Central memory CD8-positive, alpha-beta T cell (primary cell): ENCODE data around the gene SLC49A3.
"Not testable (repeated sequence)": the region's sequence is repeated elsewhere in the genome, so short reads cannot be mapped to it uniquely, and the experiment has no call there.

Experiments used
- ATAC-seq: fragments of 150-1000 bp; cut with Tn5 transposase; replicated peaks from 2 replicates; pipeline ENCODE4 v1.10.0; 2022; ENCODE audit warnings: mild to moderate bottlenecking, moderate FRiP score, moderate number of reproducible peaks; ENCODE audit not compliant: poor library complexity, severe bottlenecking; ENCODE audit errors: extremely low read depth
- DNase-seq, 2 donors: peaks; one replicate each; pipeline ENCODE4 v3.0.0; 2021; ENCODE audit warnings: low spot score in 2 of 2
- H3K27ac Mint-ChIP-seq: one replicate; pipeline ENCODE4 v1.8.0; 2022; ENCODE audit warnings: low read depth, mild to moderate bottlenecking, moderate library complexity, mixed read lengths
- H3K27me3 Mint-ChIP-seq: one replicate; pipeline ENCODE4 v1.8.0; 2022; ENCODE audit warnings: mixed read lengths
- H3K36me3 Mint-ChIP-seq: one replicate; pipeline ENCODE4 v1.8.0; 2022; ENCODE audit warnings: mild to moderate bottlenecking, moderate library complexity, mixed read lengths; ENCODE audit not compliant: insufficient read depth
- H3K4me1 Mint-ChIP-seq: one replicate; pipeline ENCODE4 v1.8.0; 2022; ENCODE audit warnings: mixed read lengths
- H3K4me3 Mint-ChIP-seq: one replicate; pipeline ENCODE4 v1.8.0; 2022; ENCODE audit warnings: mild to moderate bottlenecking, moderate library complexity, mixed read lengths
- H3K9me3 Mint-ChIP-seq: one replicate; pipeline ENCODE4 v1.8.0; 2022; ENCODE audit warnings: mixed read lengths

SLC49A3 gene

DNA sequence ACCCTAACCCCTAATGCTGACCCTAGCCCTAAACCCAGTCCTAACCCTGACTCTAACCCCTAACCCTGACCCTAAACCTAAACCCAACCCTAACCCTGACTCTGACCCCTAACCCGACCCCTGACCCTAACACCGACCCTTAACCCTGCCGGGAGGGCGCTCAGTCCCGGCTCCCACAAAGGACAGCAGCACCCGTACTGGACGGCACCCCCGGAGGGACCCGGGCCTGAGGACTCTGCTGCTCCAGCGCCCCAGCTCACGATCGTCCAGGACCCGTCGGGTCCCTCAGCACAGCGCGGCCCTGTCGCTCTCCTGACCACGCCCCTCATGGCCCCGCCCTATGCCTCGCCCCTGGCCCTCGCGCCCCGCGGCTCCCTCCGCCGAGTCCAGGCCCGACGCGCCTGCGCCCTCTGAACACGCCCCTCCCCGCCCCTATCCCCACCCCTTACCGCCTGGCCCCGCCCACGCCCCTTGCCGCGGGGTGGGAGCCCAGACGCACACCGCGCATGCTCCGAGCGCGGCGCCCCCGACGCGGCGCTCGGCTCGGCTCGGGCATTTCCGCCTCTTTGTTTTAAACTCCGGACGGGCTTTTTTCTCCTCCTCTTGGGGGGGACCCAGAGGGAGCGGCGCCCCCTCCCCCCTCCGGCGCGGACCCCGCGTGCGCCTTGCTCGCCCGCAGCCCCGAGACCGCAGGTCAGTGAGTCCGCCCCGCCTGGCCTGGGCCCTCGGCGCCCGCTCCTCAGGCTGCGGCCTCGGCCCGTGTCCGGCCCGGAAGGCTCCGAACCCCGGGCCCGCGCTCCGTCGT is 16.5 kb upstream of the SLC49A3 start, which contains the start of gene PCGF3:
Gene PCGF3 (plus strand): TSS at position 555 of the 805 bp plus-strand sequence. CDS start 27,849 bp downstream, outside the sequence.
- peak within 1 kb of the TSS; percentile 76 for H3K27ac Mint-ChIP-seq
- ATAC-seq: peak; percentile 90
- peak within 1 kb of the TSS; percentile 80 for H3K4me3 Mint-ChIP-seq

DNA sequence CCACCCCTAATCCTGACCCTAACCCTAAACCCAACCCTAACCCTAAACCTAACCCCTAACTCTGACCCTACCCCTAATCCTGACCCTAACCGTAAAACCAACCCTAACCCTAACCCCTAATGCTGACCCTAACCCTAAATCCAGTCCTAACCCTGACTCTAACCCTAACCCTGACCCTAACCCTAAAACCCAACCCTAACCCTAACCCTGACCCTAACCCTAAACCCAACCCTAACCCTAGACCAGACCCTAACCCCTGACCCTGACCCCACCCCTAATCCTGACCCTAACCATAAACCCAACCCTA is 16.0 kb upstream of the SLC49A3 start:
- no peak for ATAC-seq
- peak overlapping the region; percentile 76 for H3K27ac Mint-ChIP-seq

More for the DNA sequence above, 16.5 kb upstream of the SLC49A3 start, which contains the start of gene PCGF3:
- peak; percentile 89 to 92 for DNase-seq
- Mint-ChIP-seq H3K36me3 (peaks cover 4% of the 10 kb centered on the region), H3K4me1 (peaks cover 25% of the 10 kb centered on the region), H3K27me3 (no peaks in the 10 kb centered on the region), H3K9me3 (no peaks in the 10 kb centered on the region)

DNA sequence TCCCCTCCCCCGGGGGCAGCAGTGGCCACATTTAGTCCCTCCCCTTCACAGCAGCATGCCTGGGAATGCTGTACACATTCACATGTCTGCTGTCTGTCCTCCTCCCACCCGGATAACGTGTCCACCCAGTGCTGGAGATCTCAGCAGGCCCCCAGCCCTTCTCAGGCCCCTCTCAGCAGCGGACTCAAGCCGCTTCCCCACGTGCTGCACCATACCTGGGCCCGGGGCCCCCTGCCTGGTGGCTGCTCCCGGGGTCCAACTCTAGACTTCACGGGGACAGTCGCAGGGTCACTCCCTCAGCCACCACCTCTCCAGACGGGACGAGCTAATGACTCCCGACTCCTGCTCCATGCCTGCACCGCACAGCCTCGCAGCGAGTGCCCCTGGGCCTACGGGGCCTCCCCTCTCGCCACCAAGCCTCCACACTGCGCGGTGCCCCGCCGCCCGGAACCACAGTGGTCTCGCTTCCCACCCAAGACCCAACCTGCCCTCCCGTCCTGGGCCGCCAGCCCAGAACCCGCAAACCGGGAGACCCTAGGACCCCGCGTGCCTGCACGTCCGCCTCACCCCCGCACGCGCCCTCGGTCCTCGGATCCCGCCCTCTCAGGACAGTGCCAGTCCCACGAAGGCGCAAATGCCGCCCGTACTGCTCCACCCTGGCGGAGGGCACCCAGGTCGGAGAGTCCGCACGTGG is 15.4 kb upstream of the SLC49A3 start:
- no peaks in the 10 kb centered on the region for H3K27me3 Mint-ChIP-seq
- DNase-seq (no peak), ATAC-seq (no peak)
- H3K4me3 Mint-ChIP-seq: peak overlapping the region; percentile 80
- H3K4me1 Mint-ChIP-seq: peaks cover 18% of the 10 kb centered on the region
- H3K36me3 Mint-ChIP-seq: peaks cover 5% of the 10 kb centered on the region
- H3K9me3 Mint-ChIP-seq: no peaks in the 10 kb centered on the region
- H3K27ac Mint-ChIP-seq: peak overlapping the region; percentile 76

More for the DNA sequence above, 16.0 kb upstream of the SLC49A3 start:
- Mint-ChIP-seq H3K9me3 (no peaks in the 10 kb centered on the region), H3K27me3 (no peaks in the 10 kb centered on the region), H3K36me3 (peaks cover 4% of the 10 kb centered on the region), H3K4me1 (peaks cover 19% of the 10 kb centered on the region), H3K4me3 (peak overlapping the region; percentile 80)
- DNase-seq: no peak

DNA sequence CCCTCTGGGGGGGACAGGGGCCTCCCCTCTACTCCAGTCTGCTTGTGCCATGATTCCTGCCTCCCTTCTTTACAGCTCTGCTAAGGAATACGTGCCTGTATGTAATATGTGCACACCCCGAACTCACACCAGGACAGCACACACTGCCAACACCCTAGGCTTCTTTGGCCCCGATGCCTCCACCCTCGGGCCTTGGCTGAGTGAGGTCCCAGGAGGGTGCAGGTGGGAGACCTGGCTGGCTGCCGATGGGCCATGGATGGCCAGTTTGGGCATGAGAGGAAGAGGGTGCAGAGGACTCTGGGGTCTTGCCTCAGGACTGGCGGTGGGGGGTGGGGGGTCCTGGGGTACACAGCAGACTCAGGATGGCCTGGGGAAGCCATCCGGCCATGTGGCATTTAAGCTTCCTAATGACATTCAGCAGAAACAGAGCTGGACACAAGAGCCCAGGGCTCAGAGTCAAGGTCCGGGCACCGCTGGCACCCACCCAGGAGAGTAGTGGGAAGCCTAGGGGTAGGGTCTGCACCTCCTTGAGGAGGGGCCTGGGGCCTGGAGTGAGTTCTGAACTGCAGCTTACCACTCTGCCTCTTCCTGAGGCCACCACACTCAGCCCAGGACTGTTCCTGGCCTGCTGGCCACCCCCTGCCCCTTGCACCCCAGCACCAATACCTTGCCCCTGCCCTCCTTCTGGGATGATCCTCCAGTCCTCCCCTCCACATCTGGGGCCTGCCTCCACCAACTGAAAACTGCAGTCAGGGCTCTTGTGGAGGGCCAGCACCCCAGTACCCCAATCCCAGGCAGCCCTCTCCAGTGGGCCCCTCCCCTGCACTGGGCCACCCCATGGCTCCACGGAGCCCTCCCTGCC is 14.6 kb upstream of the SLC49A3 start:
- H3K4me3 Mint-ChIP-seq: no peak overlapping the region
- H3K27me3 Mint-ChIP-seq: no peaks in the 10 kb centered on the region
- DNase-seq (no peak), ATAC-seq (no peak)
- peaks cover 5% of the 10 kb centered on the region for H3K36me3 Mint-ChIP-seq
- H3K9me3 Mint-ChIP-seq: no peaks in the 10 kb centered on the region
- H3K4me1 Mint-ChIP-seq: peaks cover 13% of the 10 kb centered on the region
- H3K27ac Mint-ChIP-seq: no peak overlapping the region

DNA sequence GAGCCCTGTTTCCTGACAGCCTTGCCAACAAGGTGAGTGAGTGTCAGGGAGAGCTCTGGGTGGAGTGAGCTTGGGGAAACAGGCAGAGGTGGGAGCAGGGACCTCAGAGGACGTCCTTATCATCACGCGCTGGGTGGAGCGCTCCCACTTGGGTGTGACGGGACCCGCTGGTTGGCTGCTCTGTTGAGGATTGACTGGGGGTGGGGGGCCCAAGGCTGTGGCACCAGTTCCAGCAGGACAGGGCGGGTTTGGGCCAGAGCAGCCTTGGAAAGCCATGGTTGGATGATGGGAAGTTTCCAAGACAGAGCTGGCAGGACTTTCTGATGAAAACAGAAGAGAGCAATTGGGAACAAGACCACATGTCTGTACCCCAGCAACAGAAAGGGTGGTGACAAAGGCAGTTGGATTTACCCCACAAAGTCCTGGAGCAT is 13.7 kb upstream of the SLC49A3 start:
- ATAC-seq (no peak), DNase-seq (no peak)
- Mint-ChIP-seq H3K27me3 (no peaks in the 10 kb centered on the region), H3K36me3 (peaks cover 5% of the 10 kb centered on the region), H3K9me3 (no peaks in the 10 kb centered on the region), H3K4me1 (peaks cover 10% of the 10 kb centered on the region), H3K27ac (no peak overlapping the region), H3K4me3 (no peak overlapping the region)

DNA sequence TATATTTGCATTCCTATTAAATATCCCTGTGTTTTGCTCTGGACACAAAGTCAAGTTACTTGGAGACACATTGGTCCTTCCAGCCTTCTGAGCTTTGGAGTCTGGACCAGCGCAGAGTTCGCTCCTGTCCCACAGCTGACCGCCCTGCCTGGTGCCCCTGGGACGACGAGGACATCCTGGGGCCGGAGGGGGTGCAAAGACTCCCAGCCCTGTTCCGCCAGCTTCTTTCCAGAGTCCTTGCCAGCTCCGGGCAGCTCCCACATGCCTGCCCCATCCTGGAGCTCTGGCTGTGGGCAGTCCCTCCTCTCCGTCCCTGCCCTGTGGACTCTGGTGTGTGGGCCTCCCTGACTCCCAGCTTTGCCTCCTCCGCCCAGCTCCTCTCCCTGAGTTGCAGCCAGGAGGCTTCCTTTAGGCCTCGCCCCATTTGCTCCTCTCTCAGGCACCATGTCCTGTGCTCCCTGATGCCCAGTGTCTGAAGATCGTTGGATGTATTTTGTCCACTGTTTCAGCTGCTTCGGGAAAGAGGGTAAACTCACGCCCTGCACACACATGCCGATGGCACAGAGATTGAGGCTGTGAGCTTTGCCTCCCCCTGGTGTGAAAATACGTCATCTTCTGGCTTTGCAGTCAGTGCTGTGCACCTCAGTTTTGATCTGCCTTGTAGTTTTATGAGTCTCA is 11.8 kb upstream of the SLC49A3 start:
- Mint-ChIP-seq H3K9me3 (no peaks in the 10 kb centered on the region), H3K4me3 (no peak overlapping the region), H3K27ac (no peak overlapping the region), H3K27me3 (no peaks in the 10 kb centered on the region), H3K36me3 (peaks cover 5% of the 10 kb centered on the region), H3K4me1 (peaks cover 10% of the 10 kb centered on the region)
- no peak for DNase-seq
- no peak for ATAC-seq

DNA sequence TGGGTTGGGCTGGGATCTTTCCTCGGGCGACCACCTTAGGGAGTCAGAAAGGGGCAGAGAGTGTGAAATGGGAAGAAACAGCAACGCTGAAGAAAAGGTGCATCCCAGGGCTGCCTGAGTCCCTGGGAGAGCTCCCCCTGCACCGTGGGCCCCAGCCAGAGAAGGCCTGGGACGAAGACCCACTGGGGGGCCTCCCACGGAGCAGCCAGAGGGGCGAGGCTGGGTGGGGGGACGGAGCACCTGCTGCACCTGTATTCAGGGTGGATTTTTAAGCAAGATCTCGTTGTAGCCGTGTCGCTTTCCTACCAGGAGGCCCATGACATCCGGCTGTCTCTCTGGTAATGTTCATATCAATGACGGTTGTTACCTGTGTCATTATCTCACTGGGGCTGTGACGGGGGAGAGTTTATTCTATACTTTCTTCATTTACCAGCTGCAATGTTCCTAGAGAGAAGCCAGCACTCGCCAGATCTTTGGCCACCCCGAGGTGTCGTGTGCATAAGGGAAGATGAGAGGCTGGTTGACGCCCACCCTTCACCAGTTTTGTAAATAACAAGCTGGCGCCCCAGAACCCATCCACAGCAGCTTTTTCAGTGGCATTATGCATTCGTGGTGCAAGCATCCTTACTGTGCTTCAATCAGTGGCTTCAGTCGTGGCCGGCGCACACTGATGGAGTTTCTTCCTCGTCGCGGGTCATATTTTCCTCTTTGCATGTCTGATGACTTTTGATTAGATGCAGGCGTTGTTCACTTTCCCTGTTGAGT is 11.0 kb upstream of the SLC49A3 start:
- no peak overlapping the region for H3K27ac Mint-ChIP-seq
- ATAC-seq (no peak), DNase-seq (no peak)
- H3K9me3 Mint-ChIP-seq: no peaks in the 10 kb centered on the region
- H3K27me3 Mint-ChIP-seq: peaks cover 6% of the 10 kb centered on the region
- H3K36me3 Mint-ChIP-seq: peaks cover 3% of the 10 kb centered on the region
- H3K4me3 Mint-ChIP-seq: no peak overlapping the region
- peaks cover 5% of the 10 kb centered on the region for H3K4me1 Mint-ChIP-seq

DNA sequence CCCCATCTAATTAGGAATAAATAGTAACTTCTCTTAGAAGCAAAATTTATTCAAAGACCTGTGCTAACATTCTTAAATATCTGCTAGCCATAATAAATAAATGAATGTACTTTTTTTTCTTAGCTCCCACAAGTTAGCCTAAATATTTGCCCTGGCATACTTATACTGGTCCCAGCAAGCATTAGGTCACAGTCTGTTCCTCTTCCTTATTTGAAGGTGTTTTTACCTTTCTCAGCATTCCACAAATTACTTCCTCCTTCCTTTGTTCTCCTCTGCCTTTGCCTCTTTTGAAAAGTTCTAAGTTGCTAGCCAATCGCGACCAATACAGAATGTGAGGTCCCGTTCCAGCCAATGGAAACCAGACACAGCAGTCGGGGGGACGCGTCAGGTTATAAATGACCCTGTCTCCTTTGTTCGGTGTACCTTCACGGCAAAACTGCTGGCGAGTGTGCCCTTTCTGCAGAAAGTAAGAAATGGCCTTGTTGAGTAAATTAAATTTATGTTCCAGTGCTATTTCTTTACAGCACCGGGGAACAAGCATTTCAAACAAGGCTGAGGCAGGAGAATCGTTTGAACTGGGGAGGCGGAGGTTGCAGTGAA is 5.5 kb upstream of the SLC49A3 start:
- H3K36me3 Mint-ChIP-seq, H3K27ac Mint-ChIP-seq, H3K4me1 Mint-ChIP-seq, H3K4me3 Mint-ChIP-seq, H3K9me3 Mint-ChIP-seq, ATAC-seq, DNase-seq: not testable (repeated sequence)
- peaks cover 19% of the 10 kb centered on the region for H3K27me3 Mint-ChIP-seq

DNA sequence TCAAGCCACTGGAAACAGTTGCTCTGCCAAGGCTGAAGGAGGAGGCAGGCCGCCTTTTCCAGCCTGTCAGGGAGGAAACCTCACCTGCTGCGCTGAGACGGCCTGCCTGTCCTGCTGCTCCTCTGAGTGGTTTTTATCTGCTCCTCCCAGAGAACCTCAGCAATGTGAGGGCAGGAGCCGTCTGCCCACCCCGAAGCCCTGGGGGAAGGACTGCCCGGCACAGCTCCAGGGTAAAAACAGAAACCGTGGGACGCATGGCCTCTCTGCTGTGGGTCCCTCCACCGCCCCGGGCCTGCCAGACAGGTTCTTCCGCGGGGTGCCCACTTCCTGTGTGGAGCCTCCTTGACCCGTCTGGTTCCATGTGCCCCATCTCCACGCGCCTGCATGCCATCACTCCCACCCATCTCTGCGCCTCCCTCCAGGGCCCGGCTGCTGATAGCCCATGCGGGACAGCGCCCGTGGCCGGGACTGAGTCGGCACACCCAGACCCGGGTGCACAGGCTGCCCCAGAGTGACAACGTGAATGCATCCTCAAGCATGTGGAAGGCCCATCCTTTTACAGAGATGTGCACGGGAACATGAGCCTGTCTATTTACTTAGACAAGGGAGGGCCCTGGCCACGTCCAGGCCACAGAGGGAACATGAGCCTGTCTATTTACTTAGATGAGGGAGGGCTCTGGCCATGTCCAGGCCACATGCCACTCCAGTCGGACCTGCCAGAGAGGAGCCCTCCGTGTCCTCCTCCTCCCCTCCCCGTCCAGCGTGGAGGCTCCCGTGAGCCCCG is 4.0 kb upstream of the SLC49A3 start:
- DNase-seq: no peak
- Mint-ChIP-seq H3K9me3 (no peaks in the 10 kb centered on the region), H3K27me3 (peaks cover 21% of the 10 kb centered on the region), H3K27ac (no peak overlapping the region), H3K4me3 (no peak overlapping the region), H3K4me1 (no peaks in the 10 kb centered on the region), H3K36me3 (peaks cover 2% of the 10 kb centered on the region)
- ATAC-seq: no peak

DNA sequence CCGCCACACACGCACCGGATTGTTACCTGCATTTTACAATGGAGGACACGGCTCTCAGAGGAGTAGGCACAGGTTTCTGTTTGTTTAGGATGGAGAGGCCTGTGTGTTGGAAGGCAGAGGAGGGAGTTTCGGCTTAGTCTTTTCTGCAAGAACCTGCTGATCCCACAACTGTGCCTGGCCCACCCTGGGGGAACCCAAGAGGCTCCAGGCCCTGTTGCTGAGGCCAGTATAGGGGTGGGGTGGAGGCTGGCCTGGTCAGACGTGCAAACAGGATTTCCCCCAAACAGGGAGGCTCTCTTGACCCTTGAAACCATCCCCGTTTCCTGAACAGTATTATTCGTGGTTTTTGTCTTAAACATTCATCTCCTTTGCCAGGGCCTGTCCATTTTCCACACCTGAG is 772 bp upstream of the SLC49A3 start:
- no peak for DNase-seq
- Mint-ChIP-seq H3K27me3 (peaks cover 20% of the 10 kb centered on the region), H3K4me3 (no peak overlapping the region), H3K4me1 (no peaks in the 10 kb centered on the region), H3K36me3 (peaks cover 3% of the 10 kb centered on the region), H3K27ac (no peak overlapping the region), H3K9me3 (no peaks in the 10 kb centered on the region)
- no peak for ATAC-seq
